Testis (tissue), 2 donors: ENCODE measurements around the gene THAP11.

Experiments used
- CTCF ChIP-seq, 3 experiments: fragments of 450-650 bp in 2 of 3; fragments of 200-600 bp in 1 of 3; sonication (generic) in 1 of 3; IDR thresholded peaks; one replicate each; pipeline ENCODE4 v1.5.1; 2016 to 2019; ENCODE audit warnings: antibody characterized with exemption in 3 of 3, mild to moderate bottlenecking in 2 of 3, moderate library complexity in 1 of 3
- POLR2A ChIP-seq: fragments of 450-650 bp; IDR thresholded peaks from one replicate; pipeline ENCODE4 v1.6.1; 2017; ENCODE audit warnings: antibody characterized with exemption, mild to moderate bottlenecking, moderate library complexity

- TF ChIP-seq CTCF (IDR thresholded peaks at IDR 0.05) (no peak), POLR2A (no peak)
These were observed 23.2 kb downstream of the THAP11 start for GRCh38 chr16:67865318-67865717.
